Keratinocyte (primary cell): ENCODE measurements around the gene POLR2L.

Experiments used
- EZH2 ChIP-seq: IDR thresholded peaks from one replicate; pipeline ENCODE4 v1.6.1; 2012; ENCODE audit warnings: inconsistent platforms, mild to moderate bottlenecking, low read length, moderate library complexity
- TF ChIP-seq, protein P1 (sequence below), 3 experiments: IDR thresholded peaks in 1 of 3; conservative IDR thresholded peaks in 1 of 3; optimal IDR thresholded peaks in 1 of 3; 2 replicates in 2 of 3; 3 replicates in 1 of 3; pipeline versions ENCODE3 to v1.5.1; 2011; ENCODE audit warnings: low read length in 3 of 3, mild to moderate bottlenecking in 3 of 3, moderate library complexity in 2 of 3, control low read depth in 1 of 3, inconsistent platforms in 1 of 3; ENCODE audit not compliant: insufficient read depth in 2 of 3; ENCODE audit errors: extremely low read depth in 1 of 3

DNA sequence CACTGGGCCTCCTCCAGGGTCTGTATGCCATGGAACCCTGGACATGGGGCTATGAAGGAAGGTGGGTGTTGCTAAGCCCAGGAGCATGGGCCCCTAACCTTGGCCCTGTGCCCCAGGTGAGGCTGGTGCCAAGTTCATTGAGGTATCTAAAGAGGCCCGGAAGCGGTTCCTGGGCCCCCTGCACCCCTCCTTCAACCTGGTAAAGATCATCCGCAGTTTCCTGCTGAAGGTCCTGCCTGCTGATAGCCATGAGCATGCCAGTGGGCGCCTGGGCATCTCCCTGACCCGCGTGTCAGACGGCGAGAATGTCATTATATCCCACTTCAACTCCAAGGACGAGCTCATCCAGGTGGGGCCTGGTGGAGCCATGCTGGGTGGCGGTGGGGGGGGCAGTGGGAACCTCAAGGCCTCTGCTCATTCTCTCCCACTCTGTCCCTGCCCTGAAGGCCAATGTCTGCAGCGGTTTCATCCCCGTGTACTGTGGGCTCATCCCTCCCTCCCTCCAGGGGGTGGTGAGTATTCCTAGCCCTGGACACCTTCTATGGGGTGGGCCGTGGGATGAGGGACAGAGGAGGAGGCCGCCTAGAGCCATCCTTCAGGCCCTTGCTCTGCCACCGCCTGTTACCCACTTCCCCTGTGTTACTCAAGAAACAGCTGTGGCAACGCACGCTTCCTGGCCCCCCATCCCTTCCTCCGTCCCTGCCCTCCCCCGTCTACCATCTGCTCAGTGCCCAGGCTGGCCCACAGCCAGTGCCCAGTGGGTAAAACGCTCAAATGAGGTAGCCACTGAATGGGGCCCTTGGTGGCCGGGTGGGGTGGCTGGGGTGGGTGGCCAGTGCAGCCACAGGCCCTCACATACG is 20.6 kb downstream of the POLR2L start:
- TF ChIP-seq, protein P1, sequence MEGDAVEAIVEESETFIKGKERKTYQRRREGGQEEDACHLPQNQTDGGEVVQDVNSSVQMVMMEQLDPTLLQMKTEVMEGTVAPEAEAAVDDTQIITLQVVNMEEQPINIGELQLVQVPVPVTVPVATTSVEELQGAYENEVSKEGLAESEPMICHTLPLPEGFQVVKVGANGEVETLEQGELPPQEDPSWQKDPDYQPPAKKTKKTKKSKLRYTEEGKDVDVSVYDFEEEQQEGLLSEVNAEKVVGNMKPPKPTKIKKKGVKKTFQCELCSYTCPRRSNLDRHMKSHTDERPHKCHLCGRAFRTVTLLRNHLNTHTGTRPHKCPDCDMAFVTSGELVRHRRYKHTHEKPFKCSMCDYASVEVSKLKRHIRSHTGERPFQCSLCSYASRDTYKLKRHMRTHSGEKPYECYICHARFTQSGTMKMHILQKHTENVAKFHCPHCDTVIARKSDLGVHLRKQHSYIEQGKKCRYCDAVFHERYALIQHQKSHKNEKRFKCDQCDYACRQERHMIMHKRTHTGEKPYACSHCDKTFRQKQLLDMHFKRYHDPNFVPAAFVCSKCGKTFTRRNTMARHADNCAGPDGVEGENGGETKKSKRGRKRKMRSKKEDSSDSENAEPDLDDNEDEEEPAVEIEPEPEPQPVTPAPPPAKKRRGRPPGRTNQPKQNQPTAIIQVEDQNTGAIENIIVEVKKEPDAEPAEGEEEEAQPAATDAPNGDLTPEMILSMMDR (optimal IDR thresholded peaks at IDR 0.05 in 1 of 3, IDR thresholded peaks at IDR 0.05 in 1 of 3, conservative IDR thresholded peaks at IDR 0.05 in 1 of 3; ENCODE audit: extremely low read depth in 1 of 3, insufficient read depth in 2 of 3, low read length in 3 of 3): no peak
- no peak for TF ChIP-seq EZH2
